ENCODE data around the gene TCF19.

GRCh38 chr6:31173406-31173805, 15.0 kb downstream of the TCF19 start:
- TF ChIP-seq, protein P1, sequence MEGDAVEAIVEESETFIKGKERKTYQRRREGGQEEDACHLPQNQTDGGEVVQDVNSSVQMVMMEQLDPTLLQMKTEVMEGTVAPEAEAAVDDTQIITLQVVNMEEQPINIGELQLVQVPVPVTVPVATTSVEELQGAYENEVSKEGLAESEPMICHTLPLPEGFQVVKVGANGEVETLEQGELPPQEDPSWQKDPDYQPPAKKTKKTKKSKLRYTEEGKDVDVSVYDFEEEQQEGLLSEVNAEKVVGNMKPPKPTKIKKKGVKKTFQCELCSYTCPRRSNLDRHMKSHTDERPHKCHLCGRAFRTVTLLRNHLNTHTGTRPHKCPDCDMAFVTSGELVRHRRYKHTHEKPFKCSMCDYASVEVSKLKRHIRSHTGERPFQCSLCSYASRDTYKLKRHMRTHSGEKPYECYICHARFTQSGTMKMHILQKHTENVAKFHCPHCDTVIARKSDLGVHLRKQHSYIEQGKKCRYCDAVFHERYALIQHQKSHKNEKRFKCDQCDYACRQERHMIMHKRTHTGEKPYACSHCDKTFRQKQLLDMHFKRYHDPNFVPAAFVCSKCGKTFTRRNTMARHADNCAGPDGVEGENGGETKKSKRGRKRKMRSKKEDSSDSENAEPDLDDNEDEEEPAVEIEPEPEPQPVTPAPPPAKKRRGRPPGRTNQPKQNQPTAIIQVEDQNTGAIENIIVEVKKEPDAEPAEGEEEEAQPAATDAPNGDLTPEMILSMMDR (IDR thresholded peaks at IDR 0.05) = no peak
- TF ChIP-seq POLR2A (IDR thresholded peaks at IDR 0.05) = no peak

Data from prostate gland (tissue), 2 donors.